Measurements from ENCODE around the gene MARVELD2.

The MARVELD2 gene

GRCh38 chr5:69484891-69485290 lies 70.0 kb downstream of the MARVELD2 start:
- ChIA-PET POLR2A (interaction anchor here (1.0 kb wide), 1 partner anchor 8 kb away, joined by 4 read pairs; the partner anchor contains the start of gene OCLN), CTCF (no interaction called here)
- no peak for DNase-seq (ENCODE audit: extremely low spot score)
- no peak for TF ChIP-seq L3MBTL2 (conservative IDR thresholded peaks at IDR 0.05)

GRCh38 chr5:69485471-69485870 lies 70.6 kb downstream of the MARVELD2 start:
- POLR2A ChIA-PET: no interaction called here
- TF ChIP-seq L3MBTL2 (conservative IDR thresholded peaks at IDR 0.05) (no peak), SUZ12 (IDR thresholded peaks at IDR 0.05) (no peak), FOXA1 (IDR thresholded peaks at IDR 0.05) (no peak), BHLHE40 (IDR thresholded peaks at IDR 0.05; ENCODE audit: borderline replicate concordance) (no peak), FOXM1 (IDR thresholded peaks at IDR 0.05; ENCODE audit: borderline replicate concordance) (no peak), ZNF384 (IDR thresholded peaks at IDR 0.05) (no peak), SP1 (IDR thresholded peaks at IDR 0.05) (no peak), PKNOX1 (IDR thresholded peaks at IDR 0.05) (no peak), ARNT (IDR thresholded peaks at IDR 0.05) (no peak), ELF4 (IDR thresholded peaks at IDR 0.05) (no peak), HDGF (IDR thresholded peaks at IDR 0.05; ENCODE audit: borderline replicate concordance) (no peak), LEF1 (IDR thresholded peaks at IDR 0.05; ENCODE audit: borderline replicate concordance) (no peak), CTBP1 (IDR thresholded peaks at IDR 0.05; ENCODE audit: borderline replicate concordance) (no peak), TARDBP (IDR thresholded peaks at IDR 0.05) (no peak), FOXK2 (IDR thresholded peaks at IDR 0.05) (no peak), NFRKB (IDR thresholded peaks at IDR 0.05) (no peak)
- CTCF ChIA-PET: no interaction called here
- DNase-seq (ENCODE audit: extremely low spot score): no peak

GRCh38 chr5:69489246-69489645 lies 74.3 kb downstream of the MARVELD2 start:
- DNase-seq (ENCODE audit: extremely low spot score): no peak
- ChIA-PET POLR2A (no interaction called here), CTCF (no interaction called here)
- TF ChIP-seq BHLHE40 (IDR thresholded peaks at IDR 0.05; ENCODE audit: borderline replicate concordance): no peak
- TF ChIP-seq FOXM1 (IDR thresholded peaks at IDR 0.05; ENCODE audit: borderline replicate concordance): no peak
- TF ChIP-seq HDGF (IDR thresholded peaks at IDR 0.05; ENCODE audit: borderline replicate concordance): no peak
- TF ChIP-seq NFRKB (IDR thresholded peaks at IDR 0.05): no peak
- no peak for TF ChIP-seq FOXA1 (IDR thresholded peaks at IDR 0.05)
- no peak for TF ChIP-seq ZNF384 (IDR thresholded peaks at IDR 0.05)
- no peak for TF ChIP-seq SUZ12 (IDR thresholded peaks at IDR 0.05)

GRCh38 chr5:69491027-69491426 lies 76.1 kb downstream of the MARVELD2 start:
- TF ChIP-seq TARDBP (IDR thresholded peaks at IDR 0.05) (no peak), SUZ12 (IDR thresholded peaks at IDR 0.05) (no peak), PKNOX1 (IDR thresholded peaks at IDR 0.05) (no peak), ELF4 (IDR thresholded peaks at IDR 0.05) (no peak)
- no peak for DNase-seq (ENCODE audit: extremely low spot score)
- POLR2A ChIA-PET: no interaction called here
- CTCF ChIA-PET: no interaction called here

GRCh38 chr5:69491838-69492390 lies 77.0 kb downstream of the MARVELD2 start:
- TF ChIP-seq FOXM1 (IDR thresholded peaks at IDR 0.05; ENCODE audit: borderline replicate concordance): no peak
- TF ChIP-seq TARDBP (IDR thresholded peaks at IDR 0.05): no peak
- TF ChIP-seq SUZ12 (IDR thresholded peaks at IDR 0.05): no peak
- TF ChIP-seq FOXA1 (IDR thresholded peaks at IDR 0.05): no peak
- no peak for TF ChIP-seq ELF4 (IDR thresholded peaks at IDR 0.05)
- TF ChIP-seq ARNT (IDR thresholded peaks at IDR 0.05): no peak
- no peak for TF ChIP-seq PKNOX1 (IDR thresholded peaks at IDR 0.05)
- no peak for TF ChIP-seq HDGF (IDR thresholded peaks at IDR 0.05; ENCODE audit: borderline replicate concordance)
- TF ChIP-seq BHLHE40 (IDR thresholded peaks at IDR 0.05; ENCODE audit: borderline replicate concordance): no peak
- no peak for TF ChIP-seq SP1 (IDR thresholded peaks at IDR 0.05)
- TF ChIP-seq CTBP1 (IDR thresholded peaks at IDR 0.05; ENCODE audit: borderline replicate concordance): no peak
- no peak for TF ChIP-seq LEF1 (IDR thresholded peaks at IDR 0.05; ENCODE audit: borderline replicate concordance)
- no peak for TF ChIP-seq FOXK2 (IDR thresholded peaks at IDR 0.05)
- POLR2A ChIA-PET: no interaction called here
- no peak for DNase-seq (ENCODE audit: extremely low spot score)
- CTCF ChIA-PET: no interaction called here

GRCh38 chr5:69492391-69492922 lies 77.5 kb downstream of the MARVELD2 start, which contains the start of gene OCLN:
TSS of gene OCLN (plus strand) at chr5:69492790. CDS start at chr5:69504245, 11,455 bp downstream.
- TF ChIP-seq L3MBTL2 (conservative IDR thresholded peaks at IDR 0.05) (peak; percentile 44; the same call in 1 of the 2 replicates), FOXK2 (IDR thresholded peaks at IDR 0.05) (no peak), ZNF384 (IDR thresholded peaks at IDR 0.05) (no peak), ARNT (IDR thresholded peaks at IDR 0.05) (no peak), FOXA1 (IDR thresholded peaks at IDR 0.05) (no peak), ELF4 (IDR thresholded peaks at IDR 0.05) (no peak), NFRKB (IDR thresholded peaks at IDR 0.05) (no peak), HDGF (IDR thresholded peaks at IDR 0.05; ENCODE audit: borderline replicate concordance) (no peak)
- CTCF ChIA-PET: no interaction called here
- POLR2A ChIA-PET: interaction anchor here (1.2 to 1.5 kb wide), 4 partner anchors 8 to 36 kb away, joined by 4 to 6 read pairs (median 4); no protein-coding TSS in a partner anchor
- peak; percentile 86 for DNase-seq (ENCODE audit: extremely low spot score)

All from HEK293T (cell line).